CD4-positive, alpha-beta memory T cell (primary cell): ENCODE measurements around the gene CSF2. TPM values are rescaled to one million over a fixed set of nuclear protein-coding genes. Genes with fewer than 3 reads are reported as not detected.
A peak's percentile ranks its signal among the peaks of the same experiment; 100 is the strongest.

ENCODE experiments used
- CTCF ChIA-PET: fragments of 350-600 bp; sonication (Branson Sonifier 250); formaldehyde crosslinking; loops from one replicate; lab custom pipeline; 2021; ENCODE audit warnings: inconsistent platforms; ENCODE audit not compliant: partially characterized antibody; lab: Charles Lee
- POLR2A ChIA-PET: fragments of 350-600 bp; sonication (Branson Sonifier 250); formaldehyde crosslinking; loops from one replicate; lab custom pipeline; 2021; ENCODE audit not compliant: partially characterized antibody; lab: Charles Lee
- DNase-seq, 5 donors: peaks; one replicate each; pipeline versions ENCODE4 v3.0.0 to v3.0.0-alpha.2; 2020 to 2022; ENCODE audit warnings: mixed read lengths in 1 of 5
- H3K27ac ChIP-seq: one replicate; pipeline ENCODE4 v1.7.0; 2013; ENCODE audit warnings: low read depth, low read length
- H3K27me3 ChIP-seq: 2 replicates; pipeline ENCODE4 v1.7.0; 2013; ENCODE audit warnings: mild to moderate bottlenecking, low read length, moderate library complexity; ENCODE audit not compliant: insufficient read depth
- H3K36me3 ChIP-seq: 2 replicates; pipeline ENCODE4 v1.7.0; 2013; ENCODE audit warnings: mild to moderate bottlenecking, low read length, moderate library complexity; ENCODE audit not compliant: insufficient read depth
- H3K4me1 ChIP-seq: 2 replicates; pipeline ENCODE4 v1.7.0; 2013; ENCODE audit warnings: mild to moderate bottlenecking, low read length, moderate library complexity; ENCODE audit not compliant: insufficient read depth
- H3K4me3 ChIP-seq, 2 donors: one replicate each; pipeline ENCODE4 v1.7.0; 2013; ENCODE audit warnings: low read length in 2 of 2, mild to moderate bottlenecking in 1 of 2
- H3K9me3 ChIP-seq, 2 donors: one replicate each; pipeline ENCODE4 v1.7.0; 2013; ENCODE audit warnings: low read length in 2 of 2, control low read depth in 1 of 2; ENCODE audit not compliant: control insufficient read depth in 1 of 2
- H3K27ac Mint-ChIP-seq, 7 donors: one replicate each; pipeline ENCODE4 v1.8.0; 2020 to 2021; ENCODE audit warnings: mixed read lengths in 7 of 7, mild to moderate bottlenecking in 6 of 7, inconsistent platforms in 3 of 7, moderate library complexity in 3 of 7
- H3K27me3 Mint-ChIP-seq, 2 donors: one replicate each; pipeline ENCODE4 v1.8.0; 2020 to 2021; ENCODE audit warnings: mixed read lengths in 2 of 2
- H3K36me3 Mint-ChIP-seq, 2 donors: one replicate each; pipeline ENCODE4 v1.8.0; 2020 to 2021; ENCODE audit warnings: mixed read lengths in 2 of 2, inconsistent platforms in 1 of 2, mild to moderate bottlenecking in 1 of 2
- H3K4me1 Mint-ChIP-seq, 4 donors: one replicate each; pipeline ENCODE4 v1.8.0; 2020 to 2021; ENCODE audit warnings: mixed read lengths in 4 of 4, mild to moderate bottlenecking in 1 of 4
- H3K4me3 Mint-ChIP-seq, 8 donors: one replicate each; pipeline ENCODE4 v1.8.0; 2020 to 2021; ENCODE audit warnings: mixed read lengths in 8 of 8, mild to moderate bottlenecking in 7 of 8, moderate library complexity in 6 of 8, inconsistent platforms in 3 of 8
- H3K9me3 Mint-ChIP-seq, 8 donors: one replicate each; pipeline ENCODE4 v1.8.0; 2020 to 2021; ENCODE audit warnings: mixed read lengths in 8 of 8, mild to moderate bottlenecking in 5 of 8, inconsistent platforms in 3 of 8, moderate library complexity in 1 of 8
- intact Hi-C: fragments of 100-400 bp; cut with micrococcal nuclease; formaldehyde crosslinking; loops from one replicate; pipeline ENCODE4 v1.15.1; 2023
- polyA plus RNA-seq, 2 donors: library from polyadenylated mRNA; unstranded; fragments of 300-500 nt; fragmentation: Illumina TruSeq; gene quantifications; one replicate each; pipeline ENCODE4 v1.2.3, GENCODE V29; 2021
- total RNA-seq, 2 experiments: library from RNA; stranded (reverse); gene quantifications; one replicate each; pipeline ENCODE4 v1.2.3, GENCODE V29; 2021

Gene CSF2
- total and polyA plus RNA-seq, 4 experiments from 2014 or later = 0.77 TPM; not detected in 3

DNA sequence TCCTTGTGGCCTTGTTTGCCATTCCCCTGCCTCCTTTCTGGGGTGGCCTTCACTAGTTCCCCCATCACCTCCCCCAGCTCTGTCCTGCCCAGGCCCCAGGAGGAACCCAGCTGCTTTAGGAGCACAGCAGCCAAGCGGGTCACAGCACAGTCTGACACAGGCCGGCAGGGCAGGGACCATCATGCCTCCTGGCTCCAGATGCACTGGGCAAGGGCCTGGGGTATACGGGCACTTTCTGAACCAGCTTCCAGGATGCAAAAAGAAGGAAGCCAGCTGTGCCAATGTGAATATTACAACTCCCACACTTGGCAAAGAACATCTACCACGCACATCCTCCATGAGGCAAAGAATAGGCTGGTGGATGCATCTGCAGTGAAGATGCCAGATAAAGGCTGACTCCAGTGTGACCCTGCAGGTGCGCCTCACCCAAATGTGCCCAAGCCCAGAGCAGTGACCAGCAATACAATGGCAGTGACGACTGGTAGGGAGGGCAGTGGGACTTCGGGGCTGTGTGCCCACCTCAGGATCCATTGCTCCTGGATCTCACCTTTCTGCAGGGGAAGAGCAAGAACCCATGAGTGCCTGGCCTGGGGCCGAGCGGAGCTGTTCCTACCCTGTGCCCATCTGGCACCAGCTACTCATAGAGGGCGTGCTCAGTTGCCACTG, 19.4 kb upstream of the CSF2 start:
- Mint-ChIP-seq H3K27ac (peak overlapping the region in 4 of 7 donors; percentile 65 to 99 (median 94)), H3K9me3 (peaks cover 0 to 2% (median 0%) of the 10 kb centered on the region in 8 donors), H3K36me3 (peaks cover 0 to 3% of the 10 kb centered on the region in 2 donors), H3K4me3 (peak overlapping the region in 2 of 8 donors; percentile 20 to 85), H3K27me3 (no peaks in the 10 kb centered on the region), H3K4me1 (peaks cover 30 to 57% (median 41%) of the 10 kb centered on the region in 4 donors)
- Histone ChIP-seq H3K27me3 (no peaks in the 10 kb centered on the region), H3K4me1 (peaks cover 52% of the 10 kb centered on the region), H3K4me3 (no peak overlapping the region), H3K27ac (no peak overlapping the region), H3K36me3 (no peaks in the 10 kb centered on the region), H3K9me3 (no peaks in the 10 kb centered on the region)
- DNase-seq = no peak
- CTCF ChIA-PET = interaction anchor here (0.7 to 3.5 kb wide), 2 partner anchors 8 to 10 kb away, joined by 3 to 24 read pairs; no protein-coding TSS in a partner anchor
- intact Hi-C loops = no loop called here
- POLR2A ChIA-PET = no interaction called here

DNA sequence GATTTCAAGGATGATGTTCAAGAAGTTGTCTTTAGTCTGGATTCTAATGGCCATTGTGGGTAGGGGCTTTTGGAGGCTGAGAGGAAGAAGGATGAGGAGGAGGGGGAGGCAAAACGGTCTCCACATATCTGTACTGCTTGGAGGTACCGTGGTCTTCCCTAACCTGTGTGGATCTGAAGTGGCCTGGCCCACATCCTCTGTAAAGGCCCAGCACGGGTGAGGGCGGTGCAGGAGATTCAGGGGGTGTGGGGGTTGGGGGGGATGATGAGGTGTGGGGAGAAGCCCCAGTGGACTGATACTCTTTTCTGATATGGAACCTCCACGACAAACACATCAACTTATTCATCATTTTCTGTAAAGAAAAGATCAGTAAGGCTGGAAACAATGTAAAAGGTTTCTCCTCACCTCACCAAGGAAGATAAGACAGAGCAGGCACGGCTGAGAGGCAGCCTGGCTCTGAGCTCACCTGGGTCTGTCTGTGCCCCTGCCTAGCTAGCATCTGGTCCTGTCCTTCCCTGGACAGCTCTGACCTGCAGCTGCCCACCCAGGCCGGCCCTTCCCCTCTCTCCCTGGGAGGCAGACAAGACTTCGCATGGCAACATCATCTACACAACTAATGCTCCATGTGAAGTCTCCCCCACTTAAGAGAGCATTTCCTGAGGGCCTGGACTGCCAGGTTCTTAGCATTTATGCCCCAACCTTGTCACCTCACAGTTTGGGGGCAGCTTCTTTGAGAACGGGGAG, 18.7 kb upstream of the CSF2 start:
- H3K4me3 Mint-ChIP-seq = peak overlapping the region in 4 of 8 donors; percentile 18 to 85 (median 40)
- no peaks in the 10 kb centered on the region for H3K27me3 Mint-ChIP-seq
- H3K27ac Mint-ChIP-seq = peak overlapping the region; percentile 75 to 99 (median 95)
- POLR2A ChIA-PET = interaction anchor here (1.5 to 2.5 kb wide), 3 partner anchors 27 to 258 kb away, joined by 5 to 7 read pairs (median 5); partner anchors contain the start of gene FNIP1
- intact Hi-C loops = no loop called here
- H3K36me3 Mint-ChIP-seq = peaks cover 0 to 3% of the 10 kb centered on the region in 2 donors
- CTCF ChIA-PET = interaction anchor here (0.7 to 3.5 kb wide), 6 partner anchors 8 to 49 kb away, joined by 3 to 24 read pairs (median 4); no protein-coding TSS in a partner anchor
- Histone ChIP-seq H3K27me3 (no peaks in the 10 kb centered on the region), H3K36me3 (no peaks in the 10 kb centered on the region), H3K4me3 (no peak overlapping the region), H3K9me3 (no peaks in the 10 kb centered on the region), H3K27ac (peak overlapping the region; percentile 67), H3K4me1 (peaks cover 59% of the 10 kb centered on the region)
- peaks cover 0 to 2% (median 0%) of the 10 kb centered on the region in 8 donors for H3K9me3 Mint-ChIP-seq
- no peak for DNase-seq
- peaks cover 31 to 64% (median 47%) of the 10 kb centered on the region in 4 donors for H3K4me1 Mint-ChIP-seq

DNA sequence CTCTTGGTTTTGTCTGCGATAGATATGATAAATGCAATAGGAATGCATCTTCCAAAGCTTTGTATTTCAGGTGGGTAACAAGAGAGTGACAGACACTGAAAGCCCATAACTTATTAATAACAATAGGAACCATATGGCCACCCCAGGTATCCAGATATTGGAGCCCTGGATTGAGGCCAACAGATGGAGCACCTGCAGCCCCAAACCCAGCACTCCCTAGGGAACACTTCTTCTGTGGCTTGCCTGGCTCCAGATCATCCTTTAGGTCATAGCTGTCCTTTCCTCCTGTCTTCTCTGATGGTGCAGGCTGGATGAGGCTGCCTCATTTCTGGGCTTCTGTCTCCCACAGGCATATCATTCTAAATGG, 18.2 kb upstream of the CSF2 start:
- ChIA-PET CTCF (interaction anchor here (0.9 to 3.5 kb wide), 7 partner anchors 7 to 124 kb away, joined by 3 to 24 read pairs (median 3); no protein-coding TSS in a partner anchor), POLR2A (interaction anchor here (0.7 to 2.5 kb wide), 5 partner anchors 27 to 420 kb away, joined by 3 to 7 read pairs (median 5); partner anchors contain the start of gene FNIP1)
- Mint-ChIP-seq H3K4me1 (peaks cover 31 to 69% (median 48%) of the 10 kb centered on the region in 4 donors), H3K36me3 (peaks cover 0 to 3% of the 10 kb centered on the region in 2 donors), H3K9me3 (peaks cover 0 to 2% (median 0%) of the 10 kb centered on the region in 8 donors), H3K4me3 (peak overlapping the region in 4 of 8 donors; percentile 22 to 85 (median 50)), H3K27ac (peak overlapping the region; percentile 75 to 99 (median 95)), H3K27me3 (no peaks in the 10 kb centered on the region)
- no peak for DNase-seq
- intact Hi-C loops = no loop called here
- Histone ChIP-seq H3K27ac (peak overlapping the region; percentile 67), H3K36me3 (no peaks in the 10 kb centered on the region), H3K27me3 (no peaks in the 10 kb centered on the region), H3K4me3 (no peak overlapping the region), H3K4me1 (peaks cover 60% of the 10 kb centered on the region), H3K9me3 (no peaks in the 10 kb centered on the region)

DNA sequence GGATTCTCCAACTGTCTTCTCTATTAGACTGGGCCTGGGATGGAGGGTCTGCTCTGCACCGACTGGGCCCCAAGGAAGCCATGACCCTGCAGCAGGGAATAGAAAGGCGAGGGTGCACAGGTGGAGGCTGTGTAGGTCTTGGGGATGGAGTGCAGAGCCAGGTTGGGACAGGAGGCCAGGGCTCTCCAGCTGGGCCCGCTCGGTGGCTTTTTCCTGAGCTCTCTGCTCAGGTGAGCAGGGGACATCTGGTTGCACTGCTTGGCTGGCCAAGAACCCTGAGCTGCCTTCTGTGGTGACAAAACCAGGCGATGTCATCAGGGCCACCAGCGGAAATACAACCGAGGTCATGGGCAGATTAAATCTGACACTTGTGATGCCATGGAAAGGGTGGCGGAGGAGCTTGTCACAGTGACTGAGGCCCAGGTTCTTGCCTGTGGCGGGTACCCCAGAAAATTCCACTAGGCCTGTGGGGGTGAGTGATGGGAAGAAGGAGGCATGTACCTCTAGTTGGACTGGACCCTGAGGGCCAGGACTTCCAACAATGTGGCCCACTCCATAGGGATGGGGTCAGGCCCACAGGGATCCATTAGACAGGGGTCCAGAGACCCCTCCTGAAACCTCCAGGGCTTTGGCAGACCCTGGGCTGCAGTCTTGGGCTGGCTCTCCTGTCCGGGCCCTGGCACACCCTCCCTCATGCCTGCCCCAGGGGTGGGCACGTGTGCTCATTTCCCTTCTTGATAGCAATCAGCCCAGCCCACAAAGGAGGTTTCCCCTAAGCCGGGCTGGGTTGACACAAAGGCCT, 17.6 kb upstream of the CSF2 start:
- peaks cover 60% of the 10 kb centered on the region for H3K4me1 ChIP-seq
- peak overlapping the region; percentile 67 for H3K27ac ChIP-seq
- ChIA-PET POLR2A (interaction anchor here (0.7 to 2.5 kb wide), 5 partner anchors 28 to 420 kb away, joined by 3 to 7 read pairs (median 5); partner anchors contain the start of gene FNIP1), CTCF (interaction anchor here (0.9 to 3.5 kb wide), 7 partner anchors 7 to 124 kb away, joined by 3 to 24 read pairs (median 3); no protein-coding TSS in a partner anchor)
- H3K36me3 ChIP-seq = no peaks in the 10 kb centered on the region
- H3K27me3 ChIP-seq = no peaks in the 10 kb centered on the region
- Mint-ChIP-seq H3K4me3 (peak overlapping the region in 7 of 8 donors; percentile 3 to 85 (median 49)), H3K27ac (peak overlapping the region; percentile 75 to 99 (median 95)), H3K27me3 (no peaks in the 10 kb centered on the region), H3K36me3 (peaks cover 0 to 3% of the 10 kb centered on the region in 2 donors), H3K9me3 (peaks cover 0 to 2% (median 0%) of the 10 kb centered on the region in 8 donors), H3K4me1 (peaks cover 32 to 75% (median 51%) of the 10 kb centered on the region in 4 donors)
- intact Hi-C loops = loop anchor here (1.0 kb wide), 1 partner anchor 36 kb away; no protein-coding TSS in a partner anchor
- no peaks in the 10 kb centered on the region for H3K9me3 ChIP-seq
- H3K4me3 ChIP-seq = no peak overlapping the region
- peak; percentile 72 to 92 (median 77) for DNase-seq

DNA sequence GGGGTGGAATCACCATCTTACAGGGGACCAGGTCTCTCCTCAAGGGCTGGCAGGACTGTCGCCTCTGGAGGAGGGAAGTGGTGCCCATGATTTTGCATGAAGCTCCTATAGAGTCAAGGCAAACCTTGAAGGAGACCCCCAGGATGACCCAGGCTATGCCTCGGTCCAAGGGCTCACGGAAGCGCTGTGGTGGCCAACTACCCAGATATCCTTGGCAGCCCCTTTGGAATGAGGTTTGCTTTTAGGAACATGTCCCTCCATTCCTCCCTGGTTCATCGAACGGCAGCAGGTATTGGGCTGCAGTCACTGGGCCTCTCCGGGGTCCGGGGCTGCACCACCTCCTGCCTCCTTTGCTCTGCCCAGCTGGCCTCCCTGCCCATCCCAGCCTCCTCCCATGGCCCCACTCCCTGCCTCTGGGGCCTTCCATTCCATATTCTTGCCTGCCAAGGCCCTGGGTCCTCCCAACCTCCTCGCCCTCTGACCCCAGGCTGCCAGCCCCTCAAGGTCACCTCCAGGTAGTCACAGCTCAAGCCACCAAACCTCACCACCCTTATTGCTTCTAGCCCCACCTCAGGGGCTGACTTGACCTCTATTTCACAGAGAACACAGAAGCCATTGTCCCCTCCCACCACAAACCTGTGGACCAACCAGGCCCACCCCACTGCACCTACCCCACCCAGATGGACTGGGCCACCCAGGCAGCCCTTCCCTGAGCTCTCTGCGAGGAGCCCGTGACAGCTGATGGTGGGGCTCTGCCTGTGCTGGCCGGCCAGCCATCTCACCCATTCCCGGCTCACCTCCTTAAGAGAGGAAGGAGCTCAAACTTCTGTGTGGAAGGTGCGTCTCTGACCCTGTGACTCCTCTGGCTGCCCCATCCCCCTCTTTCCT, 16.7 kb upstream of the CSF2 start:
- intact Hi-C loops = loop anchor here (1.0 kb wide), 1 partner anchor 37 kb away; no protein-coding TSS in a partner anchor
- H3K9me3 ChIP-seq = no peaks in the 10 kb centered on the region
- H3K27me3 Mint-ChIP-seq = no peaks in the 10 kb centered on the region
- H3K36me3 Mint-ChIP-seq = peaks cover 0 to 3% of the 10 kb centered on the region in 2 donors
- ChIA-PET POLR2A (interaction anchor here (1.0 to 2.5 kb wide), 5 partner anchors 29 to 260 kb away, joined by 3 to 7 read pairs (median 5); partner anchors contain the start of gene FNIP1), CTCF (interaction anchor here (0.9 to 8.0 kb wide), 6 partner anchors 8 to 468 kb away, joined by 3 to 97 read pairs (median 6); partner anchors contain the start of gene ACSL6)
- peak overlapping the region in 6 of 8 donors; percentile 17 to 85 (median 50) for H3K4me3 Mint-ChIP-seq
- H3K4me3 ChIP-seq = no peak overlapping the region
- peaks cover 32 to 80% (median 54%) of the 10 kb centered on the region in 4 donors for H3K4me1 Mint-ChIP-seq
- H3K36me3 ChIP-seq = no peaks in the 10 kb centered on the region
- DNase-seq = no peak
- peak overlapping the region; percentile 84 to 99 (median 95) for H3K27ac Mint-ChIP-seq
- peaks cover 0 to 2% (median 0%) of the 10 kb centered on the region in 8 donors for H3K9me3 Mint-ChIP-seq
- peaks cover 60% of the 10 kb centered on the region for H3K4me1 ChIP-seq
- peak overlapping the region; percentile 67 for H3K27ac ChIP-seq
- H3K27me3 ChIP-seq = no peaks in the 10 kb centered on the region
